Measurements from ENCODE around the gene AP1S3.

The AP1S3 gene

GRCh38 chr2:223740679-223741078 is 96.7 kb downstream of the AP1S3 start:
- Histone ChIP-seq H3K4me1 (ENCODE audit: control insufficient read depth, insufficient read depth, low read length) (no peaks in the 10 kb centered on the region; the same call in 1 of the 2 replicates), H3K9me3 (ENCODE audit: control insufficient read depth, insufficient read depth, low read length) (no peaks in the 10 kb centered on the region), H3K27me3 (ENCODE audit: control insufficient read depth, insufficient read depth, low read length) (no peaks in the 10 kb centered on the region), H3K27ac (ENCODE audit: low read length) (no peak overlapping the region), H3K36me3 (ENCODE audit: control insufficient read depth, insufficient read depth, low read length) (no peaks in the 10 kb centered on the region), H3K4me3 (ENCODE audit: low read length) (no peak overlapping the region; the same call in 1 of the 2 replicates)
- DNase-seq (ENCODE audit: low read depth, low spot score), result no peak
- no CpG with 5 or more reads among the region's 5 CpGs for WGBS (ENCODE audit: insufficient coverage, insufficient read length)

DNA sequence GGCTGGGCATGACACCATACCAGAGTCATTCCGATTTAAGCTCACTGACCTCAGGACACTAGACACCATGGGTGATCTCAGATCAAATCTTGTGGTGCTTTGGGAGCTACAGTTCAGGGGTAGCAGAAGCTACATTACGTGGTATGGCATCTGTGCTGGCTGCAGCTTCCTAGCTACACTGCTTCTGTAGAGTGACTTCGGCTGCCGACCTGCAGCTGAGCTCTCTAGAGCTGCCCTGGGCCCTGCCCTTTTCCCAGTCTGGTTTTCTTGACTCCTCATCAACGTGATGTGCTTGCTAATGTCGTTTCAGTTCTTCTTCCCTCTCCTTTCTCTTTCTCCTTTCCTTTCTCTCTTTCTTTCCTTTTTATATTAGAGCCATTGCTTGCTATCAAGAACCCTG is 100.2 kb downstream of the AP1S3 start:
- no peaks in the 10 kb centered on the region for H3K9me3 ChIP-seq (ENCODE audit: control insufficient read depth, insufficient read depth, low read length)
- H3K4me1 ChIP-seq (ENCODE audit: control insufficient read depth, insufficient read depth, low read length), result no peaks in the 10 kb centered on the region; the same call in 1 of the 2 replicates
- H3K36me3 ChIP-seq (ENCODE audit: control insufficient read depth, insufficient read depth, low read length), result no peaks in the 10 kb centered on the region
- no peak overlapping the region for H3K27ac ChIP-seq (ENCODE audit: low read length)
- DNase-seq (ENCODE audit: low read depth, low spot score), result no peak
- whole genome bisulfite sequencing (ENCODE audit: insufficient coverage, insufficient read length), result no CpG with 5 or more reads among the region's 6 CpGs
- H3K4me3 ChIP-seq (ENCODE audit: low read length), result no peak overlapping the region
- H3K27me3 ChIP-seq (ENCODE audit: control insufficient read depth, insufficient read depth, low read length), result no peaks in the 10 kb centered on the region

DNA sequence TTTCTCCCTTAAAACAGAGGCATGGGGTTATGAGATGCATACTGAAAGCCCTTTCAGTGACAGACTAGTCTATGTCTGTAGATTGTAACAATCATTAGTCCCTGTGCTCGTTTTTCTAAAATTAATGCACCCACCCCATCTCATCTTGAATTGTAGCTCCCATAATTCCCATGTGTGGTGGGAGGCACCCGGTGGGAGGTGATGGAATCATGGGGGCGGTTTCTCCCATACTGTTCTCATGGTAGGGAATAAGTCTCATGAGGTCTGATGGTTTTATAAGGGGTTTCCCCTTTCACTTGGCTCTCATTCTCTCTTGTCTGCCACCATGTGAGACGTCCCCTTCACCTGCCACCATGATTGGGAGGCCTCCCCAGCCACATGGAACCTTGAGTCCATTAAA is 100.9 kb downstream of the AP1S3 start:
- Histone ChIP-seq H3K4me3 (ENCODE audit: low read length) (no peak overlapping the region), H3K27ac (ENCODE audit: low read length) (no peak overlapping the region), H3K9me3 (ENCODE audit: control insufficient read depth, insufficient read depth, low read length) (no peaks in the 10 kb centered on the region), H3K4me1 (ENCODE audit: control insufficient read depth, insufficient read depth, low read length) (no peaks in the 10 kb centered on the region; the same call in 1 of the 2 replicates), H3K36me3 (ENCODE audit: control insufficient read depth, insufficient read depth, low read length) (no peaks in the 10 kb centered on the region), H3K27me3 (ENCODE audit: control insufficient read depth, insufficient read depth, low read length) (no peaks in the 10 kb centered on the region)
- no peak for DNase-seq (ENCODE audit: low read depth, low spot score)
- no CpG with 5 or more reads among the region's 4 CpGs for WGBS (ENCODE audit: insufficient coverage, insufficient read length)

- Histone ChIP-seq H3K9me3 (ENCODE audit: control insufficient read depth, insufficient read depth, low read length) (no peaks in the 10 kb centered on the region), H3K4me3 (ENCODE audit: low read length) (no peak overlapping the region), H3K36me3 (ENCODE audit: control insufficient read depth, insufficient read depth, low read length) (no peaks in the 10 kb centered on the region), H3K4me1 (ENCODE audit: control insufficient read depth, insufficient read depth, low read length) (no peaks in the 10 kb centered on the region; the same call in 1 of the 2 replicates), H3K27ac (ENCODE audit: low read length) (no peak overlapping the region), H3K27me3 (ENCODE audit: control insufficient read depth, insufficient read depth, low read length) (no peaks in the 10 kb centered on the region)
- no peak for DNase-seq (ENCODE audit: low read depth, low spot score)
- whole genome bisulfite sequencing (ENCODE audit: insufficient coverage, insufficient read length), result no CpG with 5 or more reads among the region's 4 CpGs
These were observed 101.6 kb downstream of the AP1S3 start for GRCh38 chr2:223735659-223736244.

GRCh38 chr2:223735035-223735640 is 102.2 kb downstream of the AP1S3 start:
- no peak overlapping the region for H3K27ac ChIP-seq (ENCODE audit: low read length)
- no CpG with 5 or more reads among the region's 5 CpGs for WGBS (ENCODE audit: insufficient coverage, insufficient read length)
- H3K27me3 ChIP-seq (ENCODE audit: control insufficient read depth, insufficient read depth, low read length), result no peaks in the 10 kb centered on the region

GRCh38 chr2:223734346-223734745 is 103.0 kb downstream of the AP1S3 start:
- no peak for DNase-seq (ENCODE audit: low read depth, low spot score)
- H3K4me1 ChIP-seq (ENCODE audit: control insufficient read depth, insufficient read depth, low read length), result no peaks in the 10 kb centered on the region
- no peaks in the 10 kb centered on the region for H3K9me3 ChIP-seq (ENCODE audit: control insufficient read depth, insufficient read depth, low read length)
- no peak overlapping the region for H3K27ac ChIP-seq (ENCODE audit: low read length)
- H3K4me3 ChIP-seq (ENCODE audit: low read length), result no peak overlapping the region
- no CpG with 5 or more reads among the region's 2 CpGs for WGBS (ENCODE audit: insufficient coverage, insufficient read length)
- H3K27me3 ChIP-seq (ENCODE audit: control insufficient read depth, insufficient read depth, low read length), result no peaks in the 10 kb centered on the region
- H3K36me3 ChIP-seq (ENCODE audit: control insufficient read depth, insufficient read depth, low read length), result no peaks in the 10 kb centered on the region

More at GRCh38 chr2:223735035-223735640, 102.2 kb downstream of the AP1S3 start:
- H3K36me3 ChIP-seq (ENCODE audit: control insufficient read depth, insufficient read depth, low read length), result no peaks in the 10 kb centered on the region
- H3K9me3 ChIP-seq (ENCODE audit: control insufficient read depth, insufficient read depth, low read length), result no peaks in the 10 kb centered on the region
- no peak overlapping the region for H3K4me3 ChIP-seq (ENCODE audit: low read length)
- no peak for DNase-seq (ENCODE audit: low read depth, low spot score)
- H3K4me1 ChIP-seq (ENCODE audit: control insufficient read depth, insufficient read depth, low read length), result no peaks in the 10 kb centered on the region

GRCh38 chr2:223732346-223732745 is 105.0 kb downstream of the AP1S3 start:
- H3K9me3 ChIP-seq (ENCODE audit: control insufficient read depth, insufficient read depth, low read length), result no peaks in the 10 kb centered on the region
- H3K27ac ChIP-seq (ENCODE audit: low read length), result no peak overlapping the region
- H3K4me1 ChIP-seq (ENCODE audit: control insufficient read depth, insufficient read depth, low read length), result no peaks in the 10 kb centered on the region
- no peaks in the 10 kb centered on the region for H3K27me3 ChIP-seq (ENCODE audit: control insufficient read depth, insufficient read depth, low read length)
- no CpG with 5 or more reads among the region's 3 CpGs for WGBS (ENCODE audit: insufficient coverage, insufficient read length)
- H3K36me3 ChIP-seq (ENCODE audit: control insufficient read depth, insufficient read depth, low read length), result no peaks in the 10 kb centered on the region
- no peak for DNase-seq (ENCODE audit: low read depth, low spot score)
- H3K4me3 ChIP-seq (ENCODE audit: low read length), result no peak overlapping the region

- H3K4me1 ChIP-seq (ENCODE audit: control insufficient read depth, insufficient read depth, low read length), result no peaks in the 10 kb centered on the region; the same call in 1 of the 2 replicates
- H3K4me3 ChIP-seq (ENCODE audit: low read length), result no peak overlapping the region
- no CpG with 5 or more reads among the region's 2 CpGs for WGBS (ENCODE audit: insufficient coverage, insufficient read length)
- H3K9me3 ChIP-seq (ENCODE audit: control insufficient read depth, insufficient read depth, low read length), result no peaks in the 10 kb centered on the region
- DNase-seq (ENCODE audit: low read depth, low spot score), result no peak
- no peaks in the 10 kb centered on the region for H3K36me3 ChIP-seq (ENCODE audit: control insufficient read depth, insufficient read depth, low read length)
- no peaks in the 10 kb centered on the region for H3K27me3 ChIP-seq (ENCODE audit: control insufficient read depth, insufficient read depth, low read length)
- H3K27ac ChIP-seq (ENCODE audit: low read length), result no peak overlapping the region
These were observed 105.9 kb downstream of the AP1S3 start for GRCh38 chr2:223731503-223731902.

DNA sequence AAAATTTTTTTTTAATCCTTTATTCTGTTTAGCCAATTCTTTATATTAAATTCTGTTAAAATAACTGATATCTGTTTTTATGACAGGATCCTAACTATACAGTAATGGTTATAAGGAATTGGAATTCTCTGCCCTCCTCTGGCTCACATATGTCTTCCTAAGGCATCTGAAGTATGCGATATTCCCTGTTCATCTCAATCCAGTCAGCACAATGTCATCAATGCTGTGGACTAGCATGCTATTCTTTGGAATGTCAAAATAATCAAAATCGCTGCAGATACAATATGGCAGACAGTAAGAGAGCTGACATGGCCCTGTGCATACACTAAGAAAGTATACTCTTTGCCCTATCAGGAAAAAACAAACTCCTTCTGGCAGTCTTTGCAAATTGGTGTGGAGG is 107.6 kb downstream of the AP1S3 start:
- H3K4me3 ChIP-seq (ENCODE audit: low read length), result no peak overlapping the region
- no CpG with 5 or more reads among the region's 2 CpGs for WGBS (ENCODE audit: insufficient coverage, insufficient read length)

GRCh38 chr2:223727562-223727961 is 109.8 kb downstream of the AP1S3 start:
- H3K9me3 ChIP-seq (ENCODE audit: control insufficient read depth, insufficient read depth, low read length), result no peaks in the 10 kb centered on the region
- peaks cover 2% of the 10 kb centered on the region; the same call in 1 of the 2 replicates for H3K4me1 ChIP-seq (ENCODE audit: control insufficient read depth, insufficient read depth, low read length)
- WGBS (ENCODE audit: insufficient coverage, insufficient read length), result no CpG with 5 or more reads among the region's 7 CpGs
- no peak overlapping the region for H3K27ac ChIP-seq (ENCODE audit: low read length)
- no peak overlapping the region for H3K4me3 ChIP-seq (ENCODE audit: low read length)
- DNase-seq (ENCODE audit: low read depth, low spot score), result peak; percentile 50
- H3K36me3 ChIP-seq (ENCODE audit: control insufficient read depth, insufficient read depth, low read length), result no peaks in the 10 kb centered on the region
- H3K27me3 ChIP-seq (ENCODE audit: control insufficient read depth, insufficient read depth, low read length), result no peaks in the 10 kb centered on the region

More for the DNA sequence above, 107.6 kb downstream of the AP1S3 start:
- no peak overlapping the region for H3K27ac ChIP-seq (ENCODE audit: low read length)
- no peak for DNase-seq (ENCODE audit: low read depth, low spot score)
- H3K36me3 ChIP-seq (ENCODE audit: control insufficient read depth, insufficient read depth, low read length), result no peaks in the 10 kb centered on the region
- no peaks in the 10 kb centered on the region for H3K27me3 ChIP-seq (ENCODE audit: control insufficient read depth, insufficient read depth, low read length)
- H3K4me1 ChIP-seq (ENCODE audit: control insufficient read depth, insufficient read depth, low read length), result peaks cover 2% of the 10 kb centered on the region; the same call in 1 of the 2 replicates
- H3K9me3 ChIP-seq (ENCODE audit: control insufficient read depth, insufficient read depth, low read length), result no peaks in the 10 kb centered on the region

Data from iPS DF 6.9 (cell line).